GM18907 (cell line): Measurements from ENCODE around the gene HOMER2.

Experiments used
- ATAC-seq: cut with Tn5 transposase; IDR thresholded peaks from one replicate; pipeline ENCODE4 v1.9.1; 2021; ENCODE audit warnings: mild to moderate bottlenecking, moderate library complexity; ENCODE audit not compliant: unreplicated experiment

Gene HOMER2

GRCh38 chr15:82933576-82933975 lies 18.9 kb downstream of the HOMER2 start:
- no peak for ATAC-seq

- no peak for ATAC-seq
Observed at GRCh38 chr15:82931221-82931620, 21.3 kb downstream of the HOMER2 start.

GRCh38 chr15:82930461-82930860 lies 22.1 kb downstream of the HOMER2 start:
- no peak for ATAC-seq

GRCh38 chr15:82928711-82929110 lies 23.8 kb downstream of the HOMER2 start:
- ATAC-seq: no peak

GRCh38 chr15:82923744-82924143 lies 28.8 kb downstream of the HOMER2 start:
- no peak for ATAC-seq

GRCh38 chr15:82922737-82923136 lies 29.8 kb downstream of the HOMER2 start:
- no peak for ATAC-seq

- no peak for ATAC-seq
Observed at GRCh38 chr15:82921939-82922338, 30.6 kb downstream of the HOMER2 start.

GRCh38 chr15:82921242-82921641 lies 31.3 kb downstream of the HOMER2 start:
- no peak for ATAC-seq

- no peak for ATAC-seq
Observed at GRCh38 chr15:82919231-82919886, 33.2 kb downstream of the HOMER2 start.

- ATAC-seq: no peak
Observed at GRCh38 chr15:82918607-82919230, 33.8 kb downstream of the HOMER2 start.

- no peak for ATAC-seq
Observed at GRCh38 chr15:82918162-82918561, 34.4 kb downstream of the HOMER2 start.

GRCh38 chr15:82917249-82917648 lies 35.3 kb downstream of the HOMER2 start:
- ATAC-seq: no peak

GRCh38 chr15:82916161-82916952 lies 36.2 kb downstream of the HOMER2 start:
- ATAC-seq: no peak

GRCh38 chr15:82914396-82914795 lies 38.1 kb downstream of the HOMER2 start:
- ATAC-seq: no peak

- no peak for ATAC-seq
Observed at GRCh38 chr15:82911458-82911857, 41.1 kb downstream of the HOMER2 start.

GRCh38 chr15:82910721-82911120 lies 41.8 kb downstream of the HOMER2 start:
- no peak for ATAC-seq

GRCh38 chr15:82909080-82909815 lies 43.3 kb downstream of the HOMER2 start:
- no peak for ATAC-seq

GRCh38 chr15:82907350-82907749 lies 45.2 kb downstream of the HOMER2 start:
- ATAC-seq: no peak

- no peak for ATAC-seq
Observed at GRCh38 chr15:82904574-82904973, 47.9 kb downstream of the HOMER2 start.

GRCh38 chr15:82903511-82903910 lies 49.0 kb downstream of the HOMER2 start:
- no peak for ATAC-seq

GRCh38 chr15:82901114-82901805 lies 51.3 kb downstream of the HOMER2 start:
- no peak for ATAC-seq
